GM19099 (cell line): ENCODE results near the gene MICU2.

Source experiments
- POLR2A ChIP-seq: IDR thresholded peaks from 3 replicates; pipeline ENCODE4 v1.6.1; 2011; ENCODE audit warnings: low read depth; ENCODE audit not compliant: insufficient read length; ENCODE audit errors: extremely low read depth

The MICU2 gene

DNA sequence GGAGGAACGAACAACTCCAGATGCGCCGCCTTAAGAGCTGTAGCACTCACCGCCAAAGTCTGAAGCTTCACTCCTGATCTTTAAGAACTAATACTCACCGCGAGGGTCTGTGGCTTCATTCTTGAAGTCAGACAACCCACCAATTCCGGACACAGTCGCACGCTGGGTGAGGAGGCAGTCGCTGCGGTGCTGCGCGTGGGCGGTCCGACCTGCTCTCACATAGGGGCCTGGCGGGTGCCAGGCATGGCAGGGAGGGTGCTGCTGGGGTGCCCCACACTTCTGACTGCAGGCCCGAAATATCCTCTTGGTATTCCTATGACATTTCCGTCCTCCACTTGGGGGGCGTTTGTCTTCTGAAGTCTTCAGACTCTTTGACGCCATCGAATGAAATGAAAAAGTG is 7.4 kb upstream of the MICU2 start:
- TF ChIP-seq POLR2A = no peak

GRCh38 chr13:21610687-21611086 is 6.7 kb upstream of the MICU2 start:
- no peak for TF ChIP-seq POLR2A

DNA sequence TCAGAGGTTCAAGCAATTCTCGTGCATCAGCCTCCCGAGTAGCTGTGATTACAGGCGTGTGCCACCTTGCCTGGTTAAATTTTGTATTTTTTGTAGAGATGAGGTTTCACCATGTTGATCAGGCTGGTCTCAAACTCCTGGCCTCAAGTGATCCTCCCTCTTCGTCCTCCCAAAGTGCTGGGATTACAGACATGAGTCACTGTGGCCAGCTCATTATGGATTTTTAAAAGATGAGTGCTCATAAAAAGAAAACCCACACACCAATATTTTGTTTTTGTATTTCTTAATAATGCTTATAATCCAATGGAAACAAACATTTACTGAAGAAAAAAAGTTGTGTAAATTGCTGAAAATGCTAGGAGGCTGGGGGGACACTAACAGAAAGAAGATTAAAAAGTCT is 5.0 kb upstream of the MICU2 start:
- no peak for TF ChIP-seq POLR2A

GRCh38 chr13:21606796-21607195 is 2.8 kb upstream of the MICU2 start:
- TF ChIP-seq POLR2A = no peak

GRCh38 chr13:21606251-21606650 is 2.3 kb upstream of the MICU2 start:
- TF ChIP-seq POLR2A = no peak

DNA sequence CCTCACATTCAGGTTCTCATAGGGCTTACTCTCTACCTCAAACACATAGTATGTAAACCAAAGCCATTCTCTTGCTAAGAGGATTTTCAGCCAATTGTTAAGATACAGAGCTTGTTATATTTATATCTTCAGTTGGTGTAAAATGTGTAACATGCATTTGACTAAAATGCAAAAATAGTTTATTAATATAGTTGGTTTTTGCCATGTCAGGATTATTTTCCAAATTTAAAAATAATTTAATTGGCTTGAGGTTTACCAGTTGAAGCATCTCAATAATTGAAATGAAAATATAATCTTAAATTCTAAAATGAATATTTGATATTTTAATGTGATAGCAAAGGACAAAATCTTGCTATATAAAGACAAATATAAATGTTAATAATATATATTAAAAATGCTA is 7.2 kb downstream of the MICU2 start:
- no peak for TF ChIP-seq POLR2A

DNA sequence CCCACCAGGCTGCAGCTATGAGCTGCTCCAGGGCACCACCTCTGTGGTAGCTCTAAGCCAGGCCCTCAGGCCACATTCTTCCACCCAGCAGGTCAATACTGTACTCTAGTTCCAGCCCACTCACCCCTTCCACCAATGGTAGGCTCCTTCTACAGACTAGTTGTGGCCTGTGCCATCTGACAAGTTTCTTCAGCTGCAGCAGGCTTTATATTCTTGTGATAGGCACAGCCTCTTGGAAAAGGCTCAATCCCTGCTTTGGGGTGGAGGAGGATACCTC is 8.5 kb downstream of the MICU2 start:
- TF ChIP-seq POLR2A = no peak

- no peak for TF ChIP-seq POLR2A
Measured at GRCh38 chr13:21594715-21595545, 9.0 kb downstream of the MICU2 start.

GRCh38 chr13:21590231-21590630 is 13.7 kb downstream of the MICU2 start:
- no peak for TF ChIP-seq POLR2A

DNA sequence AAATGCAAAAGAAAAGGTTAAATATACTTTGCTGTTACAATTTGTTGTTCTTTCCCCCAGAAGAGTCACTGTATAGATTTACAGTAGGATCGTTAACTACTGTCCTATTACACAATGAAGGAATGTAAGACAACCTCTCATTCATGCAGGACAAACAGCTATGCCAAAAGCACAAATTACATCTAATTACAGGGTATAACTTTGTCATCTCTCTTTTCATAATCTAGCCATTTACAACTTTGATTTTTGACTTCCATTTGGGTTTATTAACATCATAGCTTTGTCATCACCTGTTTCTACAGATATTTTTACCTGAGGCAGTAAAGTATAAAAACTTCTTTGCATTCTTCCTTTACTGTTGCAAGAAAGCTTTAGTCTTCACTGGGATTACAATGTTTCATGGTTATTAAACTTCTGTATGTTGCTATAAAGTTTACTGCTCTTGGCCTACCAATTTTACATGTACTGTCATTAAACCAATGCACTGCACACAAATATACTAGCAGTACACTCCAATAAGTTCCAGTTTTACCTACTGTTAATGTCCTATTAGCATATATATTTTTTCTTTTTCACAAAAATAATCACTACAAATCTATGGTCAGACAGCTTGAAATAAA is 18.9 kb downstream of the MICU2 start:
- TF ChIP-seq POLR2A = no peak

DNA sequence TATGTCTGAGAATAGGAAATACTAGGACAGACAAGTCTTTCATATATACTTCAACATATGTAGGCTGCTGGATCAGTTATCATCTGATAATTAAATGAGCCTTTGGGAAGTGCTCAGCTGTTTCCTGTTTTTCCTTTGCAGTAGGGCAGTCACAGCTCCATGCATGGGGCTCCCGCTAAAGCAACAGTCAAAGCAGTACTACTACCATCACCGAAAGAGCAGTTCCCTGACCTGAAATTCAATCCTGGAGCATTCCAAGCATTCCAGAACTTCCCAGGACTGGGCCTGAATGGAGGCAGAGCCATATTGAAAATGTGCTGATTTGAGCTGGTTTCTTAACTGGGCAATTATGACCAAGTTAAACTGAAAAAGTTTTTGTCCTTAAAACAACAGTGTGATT is 20.5 kb downstream of the MICU2 start:
- no peak for TF ChIP-seq POLR2A

GRCh38 chr13:21580736-21581135 is 23.2 kb downstream of the MICU2 start:
- no peak for TF ChIP-seq POLR2A

DNA sequence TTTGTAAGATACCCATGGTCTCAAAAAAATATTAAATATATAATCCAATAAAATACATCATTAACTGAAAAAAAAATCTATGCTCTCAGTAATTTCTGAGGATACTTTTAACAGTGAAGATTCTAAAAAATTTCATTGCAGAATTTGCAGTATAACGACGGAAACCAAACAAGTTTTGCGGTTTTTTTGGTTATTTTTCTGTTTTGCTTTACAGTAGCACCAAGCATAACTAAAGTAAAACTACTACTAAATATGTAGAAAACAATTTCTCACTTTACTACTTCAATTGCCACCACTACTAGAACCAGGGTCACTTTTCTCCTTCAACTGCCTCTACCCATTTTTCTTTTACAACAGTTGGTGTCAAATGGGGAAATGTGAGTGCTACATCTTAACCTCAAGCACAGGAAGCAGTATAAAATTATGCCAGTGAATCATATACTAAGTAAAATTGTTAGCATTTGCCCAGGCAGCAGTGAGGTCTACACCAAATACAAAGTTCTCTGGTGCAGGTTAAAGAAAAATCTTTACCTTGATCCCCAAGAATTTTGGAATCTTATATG is 24.1 kb downstream of the MICU2 start:
- no peak for TF ChIP-seq POLR2A

DNA sequence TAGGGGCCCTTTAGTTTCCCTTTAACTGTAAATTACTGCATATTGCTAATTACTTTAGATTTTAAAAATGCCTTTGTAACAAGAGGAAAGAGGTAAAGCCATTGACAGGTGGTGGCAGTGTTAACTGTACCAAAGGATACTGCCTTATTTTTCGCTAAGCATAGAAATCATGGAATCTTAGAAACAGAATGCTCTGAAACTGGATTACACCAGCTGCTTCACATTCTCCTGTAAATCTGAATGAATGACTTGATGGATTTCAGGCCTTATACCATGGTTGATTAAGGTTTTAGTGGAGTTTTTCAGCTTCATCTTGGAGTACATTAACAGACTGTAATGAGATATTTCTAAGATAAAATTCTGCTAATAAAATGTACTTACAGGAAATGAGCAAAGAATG is 25.2 kb downstream of the MICU2 start:
- TF ChIP-seq POLR2A = no peak

GRCh38 chr13:21576426-21576825 is 27.5 kb downstream of the MICU2 start:
- no peak for TF ChIP-seq POLR2A
